B cell (primary cell): ENCODE data around the gene USP44. TPM values are rescaled to one million over a fixed set of nuclear protein-coding genes. Genes with fewer than 3 reads are reported as not detected.
"Not testable (repeated sequence)": the region's sequence is repeated elsewhere in the genome, so short reads cannot be mapped to it uniquely, and the experiment has no call there.

Experiments
- ATAC-seq: fragments of 200-7000 bp; cut with Tn5 transposase; one replicate; pipeline ENCODE4 v1.10.0; 2021; ENCODE audit warnings: low read depth, mild to moderate bottlenecking, moderate number of reproducible peaks, moderate library complexity
- CTCF ChIA-PET: fragments of 350-600 bp; sonication (Branson Sonifier 250); formaldehyde crosslinking; loops from one replicate; lab custom pipeline; 2021; ENCODE audit warnings: antibody characterized with exemption, inconsistent platforms; lab: Charles Lee
- POLR2A ChIA-PET: fragments of 350-600 bp; sonication (Branson Sonifier 250); formaldehyde crosslinking; loops from one replicate; lab custom pipeline; 2021; ENCODE audit warnings: antibody characterized with exemption; lab: Charles Lee
- DNase-seq: peaks from one replicate; pipeline ENCODE4 v3.0.0; 2013
- H2AFZ ChIP-seq: 2 replicates; pipeline ENCODE4 v1.6.1; 2012; ENCODE audit warnings: mild to moderate bottlenecking, low read depth, low read length; ENCODE audit not compliant: insufficient read depth, poor library complexity, severe bottlenecking
- H3K27ac ChIP-seq, 2 donors: 1 replicate in 1 of 2; 2 replicates in 1 of 2; pipeline ENCODE4 v1.5.1; 2012 to 2013; ENCODE audit warnings: low read length in 2 of 2, mild to moderate bottlenecking in 2 of 2, moderate library complexity in 1 of 2
- H3K27me3 ChIP-seq, 4 experiments: fragments of 200-600 bp in 1 of 4; sonication (generic) in 1 of 4; replicated peaks in 1 of 4; 1 replicate in 2 of 4; 2 replicates in 2 of 4; pipeline versions ENCODE4 v1.6.1 to v1.7.0; 2013 to 2016; ENCODE audit warnings: low read length in 3 of 4, mild to moderate bottlenecking in 2 of 4, mixed read lengths in 1 of 4, moderate library complexity in 1 of 4; ENCODE audit not compliant: insufficient read depth in 4 of 4, control insufficient read depth in 3 of 4; ENCODE audit errors: control extremely low read depth in 1 of 4
- H3K36me3 ChIP-seq, 2 experiments: replicated peaks in 1 of 2; 1 replicate in 1 of 2; 2 replicates in 1 of 2; pipeline versions ENCODE4 v1.6.1 to v1.7.1; 2013; ENCODE audit warnings: low read length in 1 of 2; ENCODE audit not compliant: insufficient read depth in 2 of 2, control insufficient read depth in 1 of 2; ENCODE audit errors: control extremely low read depth in 1 of 2, extremely low read depth in 1 of 2
- H3K4me1 ChIP-seq, 2 donors: fragments of 200-600 bp in 1 of 2; sonication (generic) in 1 of 2; 1 replicate in 1 of 2; 2 replicates in 1 of 2; pipeline versions ENCODE4 v1.5.1 to v1.6.1; 2013 to 2017; ENCODE audit warnings: low read length in 2 of 2; ENCODE audit not compliant: control insufficient read depth in 2 of 2, insufficient read depth in 2 of 2
- H3K4me2 ChIP-seq: replicated peaks from 2 replicates; pipeline ENCODE3; 2012; ENCODE audit warnings: mild to moderate bottlenecking, low read depth, low read length; ENCODE audit not compliant: poor library complexity, severe bottlenecking
- H3K4me3 ChIP-seq, 5 experiments: fragments of 200-600 bp in 1 of 5; sonication (generic) in 1 of 5; 1 replicate in 3 of 5; 2 replicates in 2 of 5; pipeline versions ENCODE4 v1.5.1 to v1.7.0; 2011 to 2016; ENCODE audit warnings: low read length in 4 of 5, mild to moderate bottlenecking in 4 of 5, low read depth in 2 of 5, control low read depth in 1 of 5, moderate library complexity in 1 of 5; ENCODE audit not compliant: insufficient read depth in 1 of 5; ENCODE audit errors: control extremely low read depth in 1 of 5, extremely low read depth in 1 of 5
- H3K79me2 ChIP-seq: fragments of 200-600 bp; sonication (generic); one replicate; pipeline ENCODE4 v1.6.0; 2016; ENCODE audit warnings: low read length; ENCODE audit not compliant: control insufficient read depth, insufficient read depth
- H3K9ac ChIP-seq: fragments of 200-600 bp; sonication (generic); 2 replicates; pipeline ENCODE4 v1.6.1; 2017; ENCODE audit warnings: mild to moderate bottlenecking, low read length, moderate library complexity
- H3K9me3 ChIP-seq, 3 donors: one replicate each; pipeline versions ENCODE4 v1.6.1 to v1.7.1; 2013; ENCODE audit warnings: low read length in 2 of 3; ENCODE audit not compliant: control insufficient read depth in 2 of 3, insufficient read depth in 1 of 3; ENCODE audit errors: control extremely low read depth in 1 of 3
- H4K20me1 ChIP-seq: 2 replicates; pipeline ENCODE4 v1.6.0; 2012; ENCODE audit warnings: mild to moderate bottlenecking, low read length; ENCODE audit not compliant: insufficient read depth, control insufficient read depth, poor library complexity, severe bottlenecking
- H3K27ac Mint-ChIP-seq: one replicate; pipeline ENCODE4 v1.8.0; 2021; ENCODE audit warnings: mixed read lengths
- H3K27me3 Mint-ChIP-seq: one replicate; pipeline ENCODE4 v1.8.0; 2021; ENCODE audit warnings: mixed read lengths
- H3K4me1 Mint-ChIP-seq: one replicate; pipeline ENCODE4 v1.8.0; 2021; ENCODE audit warnings: mixed read lengths
- H3K4me3 Mint-ChIP-seq: one replicate; pipeline ENCODE4 v1.8.0; 2021; ENCODE audit warnings: mixed read lengths
- H3K9me3 Mint-ChIP-seq: one replicate; pipeline ENCODE4 v1.8.0; 2022; ENCODE audit warnings: mixed read lengths; ENCODE audit not compliant: insufficient read depth
- EZH2 ChIP-seq: IDR thresholded peaks from 2 replicates; pipeline ENCODE4 v1.6.1; 2012; ENCODE audit warnings: borderline replicate concordance, low read depth, mild to moderate bottlenecking, moderate library complexity, low read length; ENCODE audit not compliant: insufficient read depth, poor library complexity, severe bottlenecking
- WGBS: methylation state at CpG from one replicate; pipeline ENCODE4 v1.1.5; 2013; ENCODE audit warnings: missing lambda C conversion rate; ENCODE audit not compliant: insufficient coverage; 5-methylcytosine and 5-hydroxymethylcytosine counted together
- intact Hi-C: fragments of 100-400 bp; cut with micrococcal nuclease; formaldehyde crosslinking; loops from one replicate; pipeline ENCODE4 v1.10.0; 2022
- polyA plus RNA-seq: library from polyadenylated mRNA; depleted of rRNA; stranded (reverse); fragments of >200 nt; gene quantifications from 2 replicates; pipeline ENCODE4 v1.2.3, GENCODE V29; 2012
- total RNA-seq, 2 donors: library from RNA; stranded (reverse); fragments of 120-200 nt in 1 of 2; gene quantifications; 1 replicate in 1 of 2; 2 replicates in 1 of 2; pipeline versions ENCODE4 v1.2.3 to v1.2.4, GENCODE V29; 2013 to 2022
- TF ChIP-seq, protein P1 (sequence below): fragments of 200-600 bp; IDR thresholded peaks from one replicate; pipeline ENCODE4 v1.8.0; 2022; ENCODE audit warnings: antibody characterized with exemption, mild to moderate bottlenecking

The USP44 gene
- total and polyA plus RNA-seq, 2 donors (not counting 1 experiment from before 2014, with no cell fraction given) = 2.5 to 7.1 TPM

DNA sequence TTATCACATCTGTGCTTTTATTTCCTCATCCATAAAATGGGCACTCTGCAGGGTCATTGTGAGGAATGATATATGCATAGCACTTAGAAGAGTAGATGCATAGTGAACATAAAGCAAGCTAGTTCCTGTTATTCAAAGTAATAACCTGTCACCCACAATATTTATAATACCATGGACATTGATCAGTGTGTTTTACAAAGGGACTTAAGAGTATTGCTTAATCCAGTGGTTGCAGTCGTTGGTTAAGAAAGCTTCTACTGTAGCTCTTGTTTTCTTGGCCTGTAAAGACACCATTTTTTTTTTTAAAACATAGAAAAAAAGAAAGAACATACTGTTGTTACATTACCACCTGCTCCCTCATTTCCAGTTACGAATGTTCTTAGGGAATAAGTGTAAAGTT, 64.3 kb downstream of the USP44 start:
- ATAC-seq (no peak), DNase-seq (no peak)
- no peak overlapping the region for H3K27ac Mint-ChIP-seq
- CTCF ChIA-PET = interaction anchor here (1.3 to 1.5 kb wide), 2 partner anchors 47 to 370 kb away, joined by 3 to 4 read pairs; no protein-coding TSS in a partner anchor
- H3K9me3 ChIP-seq = no peaks in the 10 kb centered on the region
- no peak overlapping the region for H3K4me3 Mint-ChIP-seq
- H3K4me3 ChIP-seq = no peak overlapping the region
- H3K4me2 ChIP-seq = no peak overlapping the region
- H4K20me1 ChIP-seq = peaks cover 11% of the 10 kb centered on the region
- POLR2A ChIA-PET = no interaction called here
- TF ChIP-seq, protein P1, sequence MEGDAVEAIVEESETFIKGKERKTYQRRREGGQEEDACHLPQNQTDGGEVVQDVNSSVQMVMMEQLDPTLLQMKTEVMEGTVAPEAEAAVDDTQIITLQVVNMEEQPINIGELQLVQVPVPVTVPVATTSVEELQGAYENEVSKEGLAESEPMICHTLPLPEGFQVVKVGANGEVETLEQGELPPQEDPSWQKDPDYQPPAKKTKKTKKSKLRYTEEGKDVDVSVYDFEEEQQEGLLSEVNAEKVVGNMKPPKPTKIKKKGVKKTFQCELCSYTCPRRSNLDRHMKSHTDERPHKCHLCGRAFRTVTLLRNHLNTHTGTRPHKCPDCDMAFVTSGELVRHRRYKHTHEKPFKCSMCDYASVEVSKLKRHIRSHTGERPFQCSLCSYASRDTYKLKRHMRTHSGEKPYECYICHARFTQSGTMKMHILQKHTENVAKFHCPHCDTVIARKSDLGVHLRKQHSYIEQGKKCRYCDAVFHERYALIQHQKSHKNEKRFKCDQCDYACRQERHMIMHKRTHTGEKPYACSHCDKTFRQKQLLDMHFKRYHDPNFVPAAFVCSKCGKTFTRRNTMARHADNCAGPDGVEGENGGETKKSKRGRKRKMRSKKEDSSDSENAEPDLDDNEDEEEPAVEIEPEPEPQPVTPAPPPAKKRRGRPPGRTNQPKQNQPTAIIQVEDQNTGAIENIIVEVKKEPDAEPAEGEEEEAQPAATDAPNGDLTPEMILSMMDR = no peak
- no peak for TF ChIP-seq EZH2
- peaks cover 8 to 25% of the 10 kb centered on the region in 2 experiments for H3K36me3 ChIP-seq
- no peak overlapping the region for H3K9ac ChIP-seq
- H3K9me3 Mint-ChIP-seq = no peaks in the 10 kb centered on the region
- WGBS = no CpG with 5 or more reads among the region's 2 CpGs
- no peak overlapping the region for H2AFZ ChIP-seq
- intact Hi-C loops = loop anchor here (10.0 kb wide), 1 partner anchor 202 kb away; no protein-coding TSS in a partner anchor
- H3K79me2 ChIP-seq = peaks cover 2% of the 10 kb centered on the region
- H3K27me3 ChIP-seq = no peaks in the 10 kb centered on the region
- peaks cover 3% of the 10 kb centered on the region for H3K4me1 Mint-ChIP-seq
- no peak overlapping the region for H3K27ac ChIP-seq
- H3K4me1 ChIP-seq = no peaks in the 10 kb centered on the region
- no peaks in the 10 kb centered on the region for H3K27me3 Mint-ChIP-seq

DNA sequence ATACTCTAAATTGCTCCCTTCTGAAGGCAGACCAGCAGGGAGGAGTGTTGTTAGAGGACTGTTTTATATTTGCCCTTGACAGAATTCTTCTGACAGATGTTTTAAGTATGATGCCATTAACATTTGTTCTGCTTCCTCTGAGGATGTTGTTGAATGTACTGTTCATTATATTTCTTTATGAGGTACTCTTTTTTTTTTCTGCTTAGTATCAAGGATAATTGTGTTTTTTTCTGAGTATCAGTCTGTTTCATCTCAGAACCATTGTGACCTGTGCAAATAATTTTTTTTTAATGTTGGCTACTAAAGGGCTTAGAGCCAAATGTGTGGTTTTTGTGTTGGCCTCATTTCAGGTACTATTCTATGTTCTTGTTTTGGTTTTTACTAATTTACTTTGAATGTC, 66.8 kb downstream of the USP44 start:
- peaks cover 19% of the 10 kb centered on the region for H3K79me2 ChIP-seq
- no peak for ATAC-seq
- POLR2A ChIA-PET = no interaction called here

DNA sequence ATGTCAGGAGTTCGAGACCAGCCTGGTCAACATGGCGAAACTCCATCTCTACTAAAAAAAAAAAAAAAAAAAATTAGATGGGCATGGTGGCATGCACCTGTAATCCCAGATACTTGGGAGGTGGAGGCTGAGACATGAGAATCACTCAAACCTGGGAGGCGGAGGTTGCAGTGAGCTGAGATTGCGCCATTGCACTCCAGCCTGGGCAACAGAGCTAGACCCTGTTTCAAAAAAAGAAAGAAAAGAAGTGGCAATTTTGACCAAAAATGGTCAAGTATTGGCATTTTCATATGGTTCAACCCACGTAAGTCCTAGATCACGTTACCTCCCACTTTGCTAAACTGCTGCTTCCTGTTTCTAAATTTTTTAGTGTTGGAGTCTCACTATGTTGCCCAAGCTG, 68.7 kb downstream of the USP44 start:
- peaks cover 28% of the 10 kb centered on the region for H4K20me1 ChIP-seq
- H3K9me3 Mint-ChIP-seq, ATAC-seq, H3K4me3 ChIP-seq, CTCF ChIA-PET, DNase-seq, H3K4me2 ChIP-seq, H3K9me3 ChIP-seq, H3K27me3 ChIP-seq, H3K4me3 Mint-ChIP-seq, H3K9ac ChIP-seq, H3K27ac Mint-ChIP-seq, H2AFZ ChIP-seq, H3K27me3 Mint-ChIP-seq, H3K27ac ChIP-seq: not testable (repeated sequence)
- peaks cover 16 to 27% of the 10 kb centered on the region in 2 experiments for H3K36me3 ChIP-seq
- H3K4me1 ChIP-seq = peaks cover 0 to 12% of the 10 kb centered on the region in 2 donors
- 100% methylated on average over 2 of the region's 6 CpGs for WGBS
- POLR2A ChIA-PET = interaction anchor here (0.7 kb wide), 1 partner anchor 89 kb away, joined by 11 read pairs; no protein-coding TSS in a partner anchor
- intact Hi-C loops = loop anchor here (10.0 kb wide), 1 partner anchor 198 kb away; no protein-coding TSS in a partner anchor
- H3K79me2 ChIP-seq = peaks cover 38% of the 10 kb centered on the region
- peaks cover 38% of the 10 kb centered on the region for H3K4me1 Mint-ChIP-seq

More for the DNA sequence above, 66.8 kb downstream of the USP44 start:
- Histone ChIP-seq H3K36me3 (peaks cover 9 to 25% of the 10 kb centered on the region in 2 experiments), H3K27me3 (no peaks in the 10 kb centered on the region), H2AFZ (no peak overlapping the region), H3K4me3 (no peak overlapping the region), H4K20me1 (peaks cover 19% of the 10 kb centered on the region), H3K4me1 (peaks cover 0 to 12% of the 10 kb centered on the region in 2 donors), H3K27ac (no peak overlapping the region), H3K9ac (no peak overlapping the region), H3K4me2 (no peak overlapping the region), H3K9me3 (no peaks in the 10 kb centered on the region)
- no peak overlapping the region for H3K4me3 Mint-ChIP-seq
- no peaks in the 10 kb centered on the region for H3K27me3 Mint-ChIP-seq
- H3K27ac Mint-ChIP-seq = no peak overlapping the region
- H3K4me1 Mint-ChIP-seq = peaks cover 22% of the 10 kb centered on the region
- no peaks in the 10 kb centered on the region for H3K9me3 Mint-ChIP-seq
- CTCF ChIA-PET = no interaction called here
- TF ChIP-seq EZH2 = no peak
- TF ChIP-seq, protein P1 = no peak
- no peak for DNase-seq
- intact Hi-C loops = loop anchor here (10.0 kb wide), 1 partner anchor 200 kb away; no protein-coding TSS in a partner anchor
